ENCODE measurements around the gene CYP4Z1. TPM values are rescaled to one million over a fixed set of nuclear protein-coding genes. Genes with fewer than 3 reads are reported as not detected.

The CYP4Z1 gene
- total and polyA plus RNA-seq, 2 of the 13 experiments (the other 11 are each of a cell fraction or from before 2014, with no cell fraction given) = not detected

DNA sequence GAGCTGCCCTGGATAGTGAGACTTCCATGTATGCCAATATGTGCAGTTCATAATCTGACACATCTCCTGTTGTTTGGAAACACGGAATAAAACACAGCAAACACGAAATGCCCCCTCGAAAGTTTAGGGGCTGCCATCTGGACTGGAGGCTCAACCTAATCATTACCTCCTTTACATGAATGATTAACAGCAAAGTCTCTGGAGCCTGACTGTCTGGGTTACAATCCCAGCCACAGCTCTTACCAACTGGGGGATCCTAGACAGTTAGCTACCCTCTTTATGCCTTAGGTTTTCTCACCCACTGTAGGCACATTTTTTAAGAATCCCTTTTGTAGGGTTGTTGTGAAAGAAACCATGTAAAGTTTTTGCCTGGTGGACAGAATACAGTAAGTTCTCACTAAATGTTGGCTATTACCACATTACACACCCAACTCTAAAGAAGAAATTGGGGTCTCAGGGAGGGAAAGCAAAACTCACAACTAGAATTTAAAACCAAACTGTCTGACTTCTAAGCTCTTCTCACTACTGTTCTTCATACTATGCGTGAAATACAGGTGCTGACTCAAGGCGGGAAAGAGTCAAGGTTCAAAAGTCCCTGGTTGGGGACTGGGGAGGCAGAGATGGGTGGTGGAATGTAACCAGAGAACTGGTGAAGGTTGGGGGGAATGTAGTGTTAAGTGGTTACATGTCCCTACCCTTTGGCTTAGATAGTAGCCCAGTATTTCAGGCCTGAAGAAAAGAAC is 94.4 kb downstream of the CYP4Z1 start:
- Histone ChIP-seq H3K36me3 (replicated peaks in 1 of 2; ENCODE audit: control insufficient read depth in 1 of 2, insufficient read depth in 2 of 2, low read length in 2 of 2) (no peaks in the 10 kb centered on the region), H3K9ac (ENCODE audit: insufficient read depth, low read depth, low read length) (no peak overlapping the region), H2AFZ (ENCODE audit: low read length) (no peak overlapping the region), H3K79me2 (ENCODE audit: insufficient read depth, low read length) (no peaks in the 10 kb centered on the region), H3K9me3 (ENCODE audit: low read length) (no peaks in the 10 kb centered on the region), H3K4me2 (ENCODE audit: low read depth, low read length) (no peak overlapping the region), H3K27me3 (ENCODE audit: control insufficient read depth in 1 of 2, insufficient read depth in 2 of 2, low read length in 2 of 2) (no peaks in the 10 kb centered on the region), H3K4me1 (ENCODE audit: insufficient read depth, low read length) (peaks cover 9% of the 10 kb centered on the region), H3K4me3 (replicated peaks in 1 of 3; ENCODE audit: insufficient read depth in 1 of 3, low read depth in 2 of 3, low read length in 3 of 3) (no peak overlapping the region), H3K27ac (ENCODE audit: extremely low read length, insufficient read depth, low read length) (no peak overlapping the region), H4K20me1 (ENCODE audit: insufficient read depth, low read length) (no peaks in the 10 kb centered on the region)
- in situ Hi-C loops (cut with HindIII; ENCODE audit: extremely low pct_ligation_motif_present, low pct_unique_long_range_greater_than_20kb) = no loop called here
- TF ChIP-seq, protein P1, sequence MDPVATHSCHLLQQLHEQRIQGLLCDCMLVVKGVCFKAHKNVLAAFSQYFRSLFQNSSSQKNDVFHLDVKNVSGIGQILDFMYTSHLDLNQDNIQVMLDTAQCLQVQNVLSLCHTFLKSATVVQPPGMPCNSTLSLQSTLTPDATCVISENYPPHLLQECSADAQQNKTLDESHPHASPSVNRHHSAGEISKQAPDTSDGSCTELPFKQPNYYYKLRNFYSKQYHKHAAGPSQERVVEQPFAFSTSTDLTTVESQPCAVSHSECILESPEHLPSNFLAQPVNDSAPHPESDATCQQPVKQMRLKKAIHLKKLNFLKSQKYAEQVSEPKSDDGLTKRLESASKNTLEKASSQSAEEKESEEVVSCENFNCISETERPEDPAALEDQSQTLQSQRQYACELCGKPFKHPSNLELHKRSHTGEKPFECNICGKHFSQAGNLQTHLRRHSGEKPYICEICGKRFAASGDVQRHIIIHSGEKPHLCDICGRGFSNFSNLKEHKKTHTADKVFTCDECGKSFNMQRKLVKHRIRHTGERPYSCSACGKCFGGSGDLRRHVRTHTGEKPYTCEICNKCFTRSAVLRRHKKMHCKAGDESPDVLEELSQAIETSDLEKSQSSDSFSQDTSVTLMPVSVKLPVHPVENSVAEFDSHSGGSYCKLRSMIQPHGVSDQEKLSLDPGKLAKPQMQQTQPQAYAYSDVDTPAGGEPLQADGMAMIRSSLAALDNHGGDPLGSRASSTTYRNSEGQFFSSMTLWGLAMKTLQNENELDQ (CRISPR knock-in tag; IDR thresholded peaks at IDR 0.05; ENCODE audit: borderline replicate concordance) = no peak
- no peak for TF ChIP-seq ZNF3 (CRISPR knock-in tag; IDR thresholded peaks at IDR 0.05)
- no peak for TF ChIP-seq ZNF773 (CRISPR knock-in tag; IDR thresholded peaks at IDR 0.05; ENCODE audit: borderline replicate concordance)
- no peak for TF ChIP-seq ZKSCAN5 (CRISPR knock-in tag; IDR thresholded peaks at IDR 0.05)
- TF ChIP-seq, protein P2, sequence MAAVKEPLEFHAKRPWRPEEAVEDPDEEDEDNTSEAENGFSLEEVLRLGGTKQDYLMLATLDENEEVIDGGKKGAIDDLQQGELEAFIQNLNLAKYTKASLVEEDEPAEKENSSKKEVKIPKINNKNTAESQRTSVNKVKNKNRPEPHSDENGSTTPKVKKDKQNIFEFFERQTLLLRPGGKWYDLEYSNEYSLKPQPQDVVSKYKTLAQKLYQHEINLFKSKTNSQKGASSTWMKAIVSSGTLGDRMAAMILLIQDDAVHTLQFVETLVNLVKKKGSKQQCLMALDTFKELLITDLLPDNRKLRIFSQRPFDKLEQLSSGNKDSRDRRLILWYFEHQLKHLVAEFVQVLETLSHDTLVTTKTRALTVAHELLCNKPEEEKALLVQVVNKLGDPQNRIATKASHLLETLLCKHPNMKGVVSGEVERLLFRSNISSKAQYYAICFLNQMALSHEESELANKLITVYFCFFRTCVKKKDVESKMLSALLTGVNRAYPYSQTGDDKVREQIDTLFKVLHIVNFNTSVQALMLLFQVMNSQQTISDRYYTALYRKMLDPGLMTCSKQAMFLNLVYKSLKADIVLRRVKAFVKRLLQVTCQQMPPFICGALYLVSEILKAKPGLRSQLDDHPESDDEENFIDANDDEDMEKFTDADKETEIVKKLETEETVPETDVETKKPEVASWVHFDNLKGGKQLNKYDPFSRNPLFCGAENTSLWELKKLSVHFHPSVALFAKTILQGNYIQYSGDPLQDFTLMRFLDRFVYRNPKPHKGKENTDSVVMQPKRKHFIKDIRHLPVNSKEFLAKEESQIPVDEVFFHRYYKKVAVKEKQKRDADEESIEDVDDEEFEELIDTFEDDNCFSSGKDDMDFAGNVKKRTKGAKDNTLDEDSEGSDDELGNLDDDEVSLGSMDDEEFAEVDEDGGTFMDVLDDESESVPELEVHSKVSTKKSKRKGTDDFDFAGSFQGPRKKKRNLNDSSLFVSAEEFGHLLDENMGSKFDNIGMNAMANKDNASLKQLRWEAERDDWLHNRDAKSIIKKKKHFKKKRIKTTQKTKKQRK (IDR thresholded peaks at IDR 0.05; ENCODE audit: low read length) = no peak
- no peak for TF ChIP-seq NAIF1 (CRISPR knock-in tag; IDR thresholded peaks at IDR 0.05; ENCODE audit: borderline replicate concordance)
- TF ChIP-seq, protein P3, sequence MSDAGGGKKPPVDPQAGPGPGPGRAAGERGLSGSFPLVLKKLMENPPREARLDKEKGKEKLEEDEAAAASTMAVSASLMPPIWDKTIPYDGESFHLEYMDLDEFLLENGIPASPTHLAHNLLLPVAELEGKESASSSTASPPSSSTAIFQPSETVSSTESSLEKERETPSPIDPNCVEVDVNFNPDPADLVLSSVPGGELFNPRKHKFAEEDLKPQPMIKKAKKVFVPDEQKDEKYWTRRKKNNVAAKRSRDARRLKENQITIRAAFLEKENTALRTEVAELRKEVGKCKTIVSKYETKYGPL (CRISPR knock-in tag; IDR thresholded peaks at IDR 0.05) = no peak
- TF ChIP-seq RORA (CRISPR knock-in tag; IDR thresholded peaks at IDR 0.05) = no peak
- TF ChIP-seq FLYWCH1 (CRISPR knock-in tag; IDR thresholded peaks at IDR 0.05) = no peak
- TF ChIP-seq ZFP62 (CRISPR knock-in tag; IDR thresholded peaks at IDR 0.05) = no peak
- TF ChIP-seq ZNF160 (CRISPR knock-in tag; IDR thresholded peaks at IDR 0.05) = no peak
- TF ChIP-seq, protein P4, sequence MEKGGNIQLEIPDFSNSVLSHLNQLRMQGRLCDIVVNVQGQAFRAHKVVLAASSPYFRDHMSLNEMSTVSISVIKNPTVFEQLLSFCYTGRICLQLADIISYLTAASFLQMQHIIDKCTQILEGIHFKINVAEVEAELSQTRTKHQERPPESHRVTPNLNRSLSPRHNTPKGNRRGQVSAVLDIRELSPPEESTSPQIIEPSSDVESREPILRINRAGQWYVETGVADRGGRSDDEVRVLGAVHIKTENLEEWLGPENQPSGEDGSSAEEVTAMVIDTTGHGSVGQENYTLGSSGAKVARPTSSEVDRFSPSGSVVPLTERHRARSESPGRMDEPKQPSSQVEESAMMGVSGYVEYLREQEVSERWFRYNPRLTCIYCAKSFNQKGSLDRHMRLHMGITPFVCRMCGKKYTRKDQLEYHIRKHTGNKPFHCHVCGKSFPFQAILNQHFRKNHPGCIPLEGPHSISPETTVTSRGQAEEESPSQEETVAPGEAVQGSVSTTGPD (CRISPR knock-in tag; IDR thresholded peaks at IDR 0.05) = no peak
- no peak for TF ChIP-seq ZFY (CRISPR knock-in tag; IDR thresholded peaks at IDR 0.05)
- no peak for TF ChIP-seq ZNF383 (CRISPR knock-in tag; IDR thresholded peaks at IDR 0.05; ENCODE audit: borderline replicate concordance)
- TF ChIP-seq SP140L (CRISPR knock-in tag; IDR thresholded peaks at IDR 0.05; ENCODE audit: borderline replicate concordance) = no peak
- TF ChIP-seq KMT2B (CRISPR knock-in tag; IDR thresholded peaks at IDR 0.05) = no peak
- no peak for FAIRE-seq
- DNase-seq (ENCODE audit: low spot score) = no peak
- CTCF ChIA-PET (ENCODE audit: low intra/inter-chr PET ratio, low total read pairs) = no interaction called here
- no TSS peak for BruUV-seq (replicated peaks)
- POLR2A ChIA-PET = no interaction called here
- WGBS (ENCODE audit: low lambda C conversion rate) = 5% methylated on average over 5 of the region's 5 CpGs
- no peak for ATAC-seq
- intact Hi-C loops (cut with micrococcal nuclease; ENCODE audit: unreplicated experiment) = no loop called here

All from HepG2 (cell line).